Lower leg skin (tissue), 3 donors: ENCODE measurements around the gene N4BP2L2.

Source experiments
- CTCF ChIP-seq, 3 donors: fragments of 450-650 bp; IDR thresholded peaks; one replicate each; pipeline ENCODE4 v1.5.1; 2016; ENCODE audit warnings: antibody characterized with exemption in 3 of 3, mild to moderate bottlenecking in 3 of 3, moderate library complexity in 2 of 3
- POLR2A ChIP-seq, 2 donors: fragments of 450-650 bp; IDR thresholded peaks; one replicate each; pipeline ENCODE4 v1.6.1; 2016 to 2017; ENCODE audit warnings: antibody characterized with exemption in 2 of 2, mild to moderate bottlenecking in 1 of 2, moderate library complexity in 1 of 2

GRCh38 chr13:32501064-32501463, 37.5 kb downstream of the N4BP2L2 start:
- TF ChIP-seq POLR2A (IDR thresholded peaks at IDR 0.05) (no peak), CTCF (IDR thresholded peaks at IDR 0.05) (no peak)
